GM10248 (cell line): ENCODE results near the gene DAD1.
"Not testable (repeated sequence)": the region's sequence is repeated elsewhere in the genome, so short reads cannot be mapped to it uniquely, and the experiment has no call there.

Experiments
- CTCF ChIA-PET: fragments of 300-600 bp; sonication (Branson Sonifier 250); formaldehyde crosslinking; extraction: SDS; loops from one replicate; lab custom pipeline; 2021; ENCODE audit warnings: antibody characterized with exemption; lab: Yijun Ruan, JAX
- POLR2A ChIA-PET: fragments of 350-650 bp; sonication (Branson Sonifier 250); formaldehyde crosslinking; extraction: SDS; loops from one replicate; lab custom pipeline; 2020; ENCODE audit warnings: antibody characterized with exemption; lab: Yijun Ruan, JAX
- DNase-seq: peaks from one replicate; pipeline ENCODE4 v3.0.0; 2012; ENCODE audit errors: extremely low spot score
- CTCF ChIP-seq: IDR thresholded peaks from 2 replicates; pipeline ENCODE4 v1.5.1; 2012; ENCODE audit warnings: mild to moderate bottlenecking, low read depth; ENCODE audit errors: extremely low read depth, missing control alignments, control extremely low read depth

Gene DAD1

GRCh38 chr14:22627506-22628263 lies 38.7 kb upstream of the DAD1 start:
- ChIA-PET POLR2A (no interaction called here), CTCF (interaction anchor here (0.8 kb wide), 1 partner anchor 57 kb away, joined by 3 read pairs; no protein-coding TSS in a partner anchor)
- no peak for TF ChIP-seq CTCF
- no peak for DNase-seq

DNA sequence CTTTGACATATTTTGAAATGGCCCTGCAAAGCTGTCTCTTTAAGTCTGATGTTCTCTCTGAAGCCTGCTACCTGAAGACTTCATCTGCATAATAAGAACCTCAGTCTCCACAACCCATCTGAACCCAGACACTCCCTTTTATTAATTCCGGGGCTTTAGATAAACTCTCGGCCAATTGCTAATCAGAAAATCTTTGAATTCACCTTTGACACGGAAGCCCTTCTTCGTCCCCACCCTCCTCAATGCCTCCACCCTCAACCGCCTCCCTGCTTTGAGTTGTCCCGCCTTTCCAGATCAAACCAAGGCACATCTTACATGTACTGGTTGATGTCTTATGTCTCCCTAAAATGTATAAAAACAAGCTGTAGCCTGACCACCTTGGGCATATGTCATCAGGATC lies 37.6 kb upstream of the DAD1 start:
- no peak for TF ChIP-seq CTCF
- no peak for DNase-seq
- ChIA-PET CTCF (interaction anchor here (1.2 to 1.4 kb wide), 2 partner anchors 15 to 24 kb away, joined by 3 read pairs; no protein-coding TSS in a partner anchor), POLR2A (no interaction called here)

GRCh38 chr14:22623047-22623446 lies 34.0 kb upstream of the DAD1 start:
- CTCF ChIA-PET, result no interaction called here
- POLR2A ChIA-PET, result no interaction called here
- no peak for DNase-seq
- no peak for TF ChIP-seq CTCF

GRCh38 chr14:22622255-22622654 lies 33.2 kb upstream of the DAD1 start:
- no peak for TF ChIP-seq CTCF
- CTCF ChIA-PET, result no interaction called here
- POLR2A ChIA-PET, result no interaction called here
- no peak for DNase-seq

- DNase-seq, CTCF ChIA-PET, POLR2A ChIA-PET: not testable (repeated sequence)
Measured at GRCh38 chr14:22615765-22616164, 26.7 kb upstream of the DAD1 start.

DNA sequence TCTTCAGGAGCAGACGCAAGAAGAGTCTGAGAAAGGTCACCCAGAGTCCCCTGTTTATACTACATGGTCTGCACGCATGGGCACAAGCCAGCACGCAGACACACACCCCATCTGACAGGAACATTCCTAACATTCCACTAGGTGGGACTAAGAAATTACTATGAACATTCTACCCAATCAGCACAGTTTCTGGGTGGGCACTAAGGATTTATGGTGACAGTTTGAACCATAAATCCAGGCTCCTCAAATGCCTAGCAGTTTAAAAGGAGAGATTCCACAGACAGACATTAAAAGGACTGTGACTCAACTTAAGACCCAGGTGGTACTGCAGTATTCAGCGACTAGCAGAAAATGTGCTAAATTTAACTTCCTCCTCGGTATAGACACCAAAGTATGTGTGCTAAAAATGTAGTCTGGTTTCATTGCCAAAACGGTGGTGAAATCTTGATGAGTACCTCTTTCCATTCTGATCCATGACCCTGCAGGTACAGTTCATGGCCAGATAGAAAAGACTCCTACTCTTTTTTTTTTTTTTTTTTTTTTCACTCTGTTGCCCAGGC lies 25.3 kb upstream of the DAD1 start:
- no peak for DNase-seq
- CTCF ChIA-PET, result no interaction called here
- POLR2A ChIA-PET, result interaction anchor here (0.6 kb wide), 1 partner anchor 9 kb away, joined by 3 read pairs; no protein-coding TSS in a partner anchor
- TF ChIP-seq CTCF, result no peak

DNA sequence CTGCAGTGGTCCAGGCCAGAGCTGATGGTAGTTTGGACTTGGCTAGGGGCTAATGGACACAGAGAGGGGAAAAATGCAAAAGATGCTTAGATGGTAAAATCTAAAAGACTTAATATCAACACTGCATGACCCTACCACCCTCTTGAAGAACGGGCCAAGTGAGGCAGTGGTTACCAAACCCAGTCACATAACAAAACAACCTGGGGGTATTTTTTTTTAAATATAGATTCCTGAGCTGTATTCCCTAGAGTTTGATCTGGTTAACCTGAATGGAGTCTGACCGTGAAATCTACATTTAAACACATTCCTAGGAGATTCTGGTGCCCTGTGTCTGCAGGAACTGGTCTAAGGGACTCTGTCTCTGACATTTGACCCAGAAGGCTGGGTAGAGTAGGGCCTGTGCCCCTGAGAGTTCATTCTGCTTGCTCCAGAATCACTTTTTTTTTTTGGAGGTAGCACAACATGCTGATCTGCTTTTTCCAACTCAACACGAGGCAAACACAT lies 24.8 kb upstream of the DAD1 start:
- no peak for DNase-seq
- CTCF ChIA-PET, result no interaction called here
- POLR2A ChIA-PET, result no interaction called here
- TF ChIP-seq CTCF, result no peak
